SU-DHL-6 (cell line): ENCODE data around the gene PLCB2.

ENCODE experiments used
- CTCF ChIP-seq: fragments of 200-600 bp; sonication (generic); IDR thresholded peaks from one replicate; pipeline ENCODE4 v1.5.1; 2017; ENCODE audit warnings: antibody characterized with exemption, mild to moderate bottlenecking, low read length, moderate library complexity; ENCODE audit not compliant: insufficient read depth, poor library complexity, severe bottlenecking
- EZH2phosphoT487 ChIP-seq: fragments of 200-600 bp; sonication (generic), shearing (Covaris generic); conservative IDR thresholded peaks from 2 replicates; pipeline ENCODE4 v1.6.1; 2018; ENCODE audit warnings: mild to moderate bottlenecking, antibody characterized with exemption, low read length, moderate library complexity, mixed read lengths

- no peak for TF ChIP-seq CTCF
- TF ChIP-seq EZH2phosphoT487, result no peak
These were observed 54.5 kb downstream of the PLCB2 start for GRCh38 chr15:40253167-40253790.
